Psoas muscle (tissue), 8 donors: ENCODE data around the gene AKAP7. TPM values are rescaled to one million over a fixed set of nuclear protein-coding genes. Genes with fewer than 3 reads are reported as not detected.

Experiments
- ATAC-seq, 4 donors: fragments of 200-7000 bp; cut with Tn5 transposase; one replicate each; pipeline ENCODE4 v1.9.1; 2020; ENCODE audit warnings: moderate library complexity in 3 of 4, mild to moderate bottlenecking in 2 of 4
- DNase-seq, 2 donors: peaks; one replicate each; pipeline ENCODE4 v3.0.0-alpha.2; 2020
- H3K27ac ChIP-seq: fragments of 200-600 bp; one replicate; pipeline ENCODE4 v1.8.0; 2022
- H3K27me3 ChIP-seq, 3 donors: fragments of 200-600 bp in 1 of 3; one replicate each; pipeline versions ENCODE4 v1.6.1 to v1.8.0; 2013 to 2022; ENCODE audit warnings: low read length in 2 of 3, mild to moderate bottlenecking in 2 of 3, moderate library complexity in 1 of 3; ENCODE audit not compliant: insufficient read depth in 3 of 3
- H3K36me3 ChIP-seq, 2 donors: fragments of 200-600 bp in 1 of 2; one replicate each; pipeline versions ENCODE4 v1.6.1 to v1.8.0; 2013 to 2022; ENCODE audit warnings: low read depth in 1 of 2, mild to moderate bottlenecking in 1 of 2, moderate library complexity in 1 of 2; ENCODE audit not compliant: insufficient read depth in 1 of 2
- H3K4me1 ChIP-seq: fragments of 200-600 bp; one replicate; pipeline ENCODE4 v1.8.0; 2022
- H3K4me3 ChIP-seq: fragments of 200-600 bp; one replicate; pipeline ENCODE4 v1.8.0; 2022; ENCODE audit warnings: mild to moderate bottlenecking
- H3K9me3 ChIP-seq: fragments of 200-600 bp; one replicate; pipeline ENCODE4 v1.8.0; 2022
- WGBS, 3 donors: extraction: QIAGEN DNeasy Blood & Tissue Kit; methylation state at CpG; one replicate each; pipeline versions ENCODE4 v1.1.6 to v1.1.7; 2013; 5-methylcytosine and 5-hydroxymethylcytosine counted together
- intact Hi-C, 2 donors: fragments of 100-400 bp; cut with DNase I; formaldehyde crosslinking; loops; one replicate each; pipeline versions ENCODE4 v1.11.0 to v1.14.2; 2022
- polyA plus RNA-seq, 3 donors: library from polyadenylated mRNA; stranded (reverse); fragments of 200-250 nt; gene quantifications; one replicate each; pipeline ENCODE4 v1.2.3, GENCODE V29; 2013
- total RNA-seq, 4 donors: library from RNA; stranded (reverse); fragmentation: NEBNext Ultra II Directional in 2 of 4; extraction: Animal tissue kit (Norgen Biotek cat#: 25700) in 2 of 4; gene quantifications; one replicate each; pipeline versions ENCODE4 v1.2.1 to v1.2.4, GENCODE V29; 2021 to 2023
- TF ChIP-seq, protein P1 (sequence below): fragments of 200-600 bp; IDR thresholded peaks from one replicate; pipeline ENCODE4 v1.8.0; 2022; ENCODE audit warnings: antibody characterized with exemption
- donor health status: healthy with polysubstance abuse.
- donor health status: DM: no; HTN: no; CAD: no; lungs with moderate emphysema.
- donor health status: Bipolar disorder and iron deficiency.
- donor health status: healthy.
- donor health status: DM: yes; HTN: yes; CAD: no.
- donor health status: DM: no; HTN: no; CAD: no.
- donor health status: DM: no; HTN: no; CAD: no.
- donor health status: DM: yes; HTN: yes; CAD: no.

Gene AKAP7
- total and polyA plus RNA-seq, 7 donors, result 1.3 to 11.5 (median 9.8) TPM

DNA sequence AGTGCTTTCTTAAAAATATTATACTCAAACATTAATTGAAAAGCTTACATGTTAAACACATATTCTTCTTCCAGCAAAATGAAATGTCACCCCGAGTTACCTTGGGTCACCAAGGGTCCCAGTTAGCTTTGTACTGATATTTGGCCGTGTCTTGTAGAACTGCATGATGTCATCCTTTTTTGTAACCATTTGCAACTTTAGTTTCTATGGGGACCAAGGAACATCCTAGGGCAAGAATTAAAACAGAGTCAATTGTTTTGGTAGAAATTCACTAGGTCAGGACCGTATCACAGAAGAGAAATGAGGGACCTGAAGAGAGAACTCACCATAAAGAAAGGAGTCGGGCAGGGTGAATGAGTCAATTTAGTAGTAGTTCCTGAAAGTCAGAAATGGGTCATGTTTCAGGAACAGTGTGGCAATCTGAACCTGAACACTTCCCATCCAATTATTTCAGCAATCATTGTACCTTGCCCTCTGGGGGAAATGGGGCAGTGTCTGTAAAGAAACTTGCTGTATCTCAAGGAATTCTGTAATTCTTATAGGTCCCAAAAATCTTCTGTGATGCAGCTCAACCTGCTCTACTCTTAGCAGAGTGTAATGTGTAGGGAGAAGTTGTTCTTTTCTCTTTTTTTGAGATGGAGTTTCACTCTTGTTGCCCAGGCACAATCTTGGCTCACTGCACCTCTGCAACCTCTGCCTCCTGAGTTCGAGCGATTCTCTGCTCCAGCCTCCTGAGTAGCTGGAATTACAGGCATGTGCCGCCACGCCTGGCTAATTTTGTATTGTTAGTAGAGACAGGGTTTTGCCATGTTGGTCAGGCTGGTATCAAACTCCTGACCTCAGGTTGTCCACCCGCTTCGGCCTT lies 5.3 kb upstream of the AKAP7 start:
- 46 to 57% (median 53%) methylated on average over 10 of the region's 10 CpGs for WGBS, 3 donors
- Histone ChIP-seq H3K36me3 (no peaks in the 10 kb centered on the region), H3K27ac (no peak overlapping the region), H3K4me1 (peaks cover 5% of the 10 kb centered on the region), H3K27me3 (no peaks in the 10 kb centered on the region), H3K9me3 (no peaks in the 10 kb centered on the region), H3K4me3 (no peak overlapping the region)
- TF ChIP-seq, protein P1, sequence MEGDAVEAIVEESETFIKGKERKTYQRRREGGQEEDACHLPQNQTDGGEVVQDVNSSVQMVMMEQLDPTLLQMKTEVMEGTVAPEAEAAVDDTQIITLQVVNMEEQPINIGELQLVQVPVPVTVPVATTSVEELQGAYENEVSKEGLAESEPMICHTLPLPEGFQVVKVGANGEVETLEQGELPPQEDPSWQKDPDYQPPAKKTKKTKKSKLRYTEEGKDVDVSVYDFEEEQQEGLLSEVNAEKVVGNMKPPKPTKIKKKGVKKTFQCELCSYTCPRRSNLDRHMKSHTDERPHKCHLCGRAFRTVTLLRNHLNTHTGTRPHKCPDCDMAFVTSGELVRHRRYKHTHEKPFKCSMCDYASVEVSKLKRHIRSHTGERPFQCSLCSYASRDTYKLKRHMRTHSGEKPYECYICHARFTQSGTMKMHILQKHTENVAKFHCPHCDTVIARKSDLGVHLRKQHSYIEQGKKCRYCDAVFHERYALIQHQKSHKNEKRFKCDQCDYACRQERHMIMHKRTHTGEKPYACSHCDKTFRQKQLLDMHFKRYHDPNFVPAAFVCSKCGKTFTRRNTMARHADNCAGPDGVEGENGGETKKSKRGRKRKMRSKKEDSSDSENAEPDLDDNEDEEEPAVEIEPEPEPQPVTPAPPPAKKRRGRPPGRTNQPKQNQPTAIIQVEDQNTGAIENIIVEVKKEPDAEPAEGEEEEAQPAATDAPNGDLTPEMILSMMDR, result no peak
- no peak for ATAC-seq
- intact Hi-C loops, result no loop called here
- DNase-seq, result no peak

DNA sequence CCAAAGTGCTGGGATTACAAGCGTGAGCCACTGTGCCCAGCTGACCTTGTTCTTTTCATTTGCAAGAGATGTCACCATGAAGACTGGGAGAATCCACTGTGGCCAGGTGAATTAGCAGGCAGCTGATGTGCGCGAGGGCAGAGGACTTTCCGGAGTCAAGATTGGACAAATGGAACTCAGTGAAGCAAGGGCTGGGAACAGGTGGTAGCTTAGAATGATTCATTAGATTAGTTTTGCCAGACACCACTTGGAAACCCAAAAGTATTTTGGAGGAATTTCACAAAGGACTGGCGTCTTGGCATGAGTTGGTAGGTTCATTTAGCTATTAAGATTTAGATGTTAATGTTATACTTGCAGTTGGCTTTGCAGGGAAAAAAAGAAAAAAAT lies 4.7 kb upstream of the AKAP7 start:
- H3K4me1 ChIP-seq, result peaks cover 7% of the 10 kb centered on the region
- WGBS, 3 donors, result 34 to 45% (median 36%) methylated on average over 5 of the region's 5 CpGs
- TF ChIP-seq, protein P1, result no peak
- intact Hi-C loops, result no loop called here
- no peaks in the 10 kb centered on the region for H3K36me3 ChIP-seq
- peak in 1 of 4 donors; percentile 37 for ATAC-seq
- no peaks in the 10 kb centered on the region for H3K9me3 ChIP-seq
- DNase-seq, result no peak
- no peak overlapping the region for H3K27ac ChIP-seq
- H3K27me3 ChIP-seq, result no peaks in the 10 kb centered on the region
- H3K4me3 ChIP-seq, result no peak overlapping the region

DNA sequence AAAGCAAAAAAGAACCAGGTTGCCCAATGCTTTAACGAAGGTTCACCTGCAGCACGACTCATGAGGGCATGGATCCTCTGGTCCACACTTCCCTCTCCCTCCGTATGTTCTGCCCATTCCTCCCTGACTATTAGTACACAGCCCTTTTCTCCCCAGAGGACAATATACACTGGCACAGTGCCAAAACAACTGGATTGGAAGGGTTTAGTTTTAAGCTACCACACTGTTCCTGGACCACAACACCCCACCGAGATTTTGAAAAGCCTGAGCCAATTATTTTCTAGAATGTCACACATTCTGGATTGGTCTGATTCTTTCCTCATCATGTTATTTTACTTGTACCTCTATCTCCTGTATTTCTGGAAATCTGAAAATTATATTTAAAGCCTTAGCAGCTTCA lies 2.9 kb upstream of the AKAP7 start:
- ATAC-seq (no peak), DNase-seq (no peak)
- intact Hi-C loops, result no loop called here
- H3K36me3 ChIP-seq, result no peaks in the 10 kb centered on the region
- 68 to 77% (median 68%) methylated on average over 4 of the region's 4 CpGs for WGBS, 3 donors
- no peaks in the 10 kb centered on the region for H3K27me3 ChIP-seq
- no peaks in the 10 kb centered on the region for H3K9me3 ChIP-seq
- no peak overlapping the region for H3K27ac ChIP-seq
- H3K4me3 ChIP-seq, result no peak overlapping the region
- TF ChIP-seq, protein P1, result no peak
- H3K4me1 ChIP-seq, result peaks cover 17% of the 10 kb centered on the region

DNA sequence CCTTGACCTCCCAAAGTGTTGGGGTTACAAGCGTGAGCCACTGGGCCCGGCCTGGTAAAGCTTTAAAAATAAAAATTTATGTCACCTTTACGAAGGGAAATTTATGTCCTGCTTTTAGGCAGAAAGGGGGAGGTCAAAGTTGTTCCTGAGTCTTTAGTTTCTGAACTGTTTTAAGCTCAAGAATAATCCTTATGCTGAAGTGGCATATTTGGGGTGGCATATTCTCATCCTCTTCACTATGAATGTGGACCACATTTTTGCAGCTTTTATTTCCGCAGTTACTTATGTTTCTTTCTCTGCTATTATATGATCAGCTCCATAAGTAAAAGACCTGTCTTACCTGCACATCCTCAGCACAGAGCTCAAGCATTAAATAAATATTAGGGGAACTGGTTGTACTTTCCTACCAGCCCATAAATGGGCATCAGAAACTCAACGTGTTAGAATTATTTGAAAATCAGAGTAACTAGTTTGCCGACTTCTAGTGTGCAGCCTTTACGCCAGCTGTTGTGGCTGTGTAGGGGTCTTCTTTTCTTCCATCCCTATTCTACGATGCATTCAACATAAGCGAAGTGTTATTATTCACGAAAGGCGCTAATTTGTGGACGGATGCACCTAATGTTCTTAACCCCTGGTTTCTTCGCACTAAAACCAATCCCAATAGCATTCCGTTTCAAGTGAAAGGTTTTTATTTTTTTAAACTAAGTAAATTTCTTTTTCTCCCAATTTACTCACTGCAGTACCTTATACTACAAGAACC lies 867 bp upstream of the AKAP7 start:
- Histone ChIP-seq H3K9me3 (no peaks in the 10 kb centered on the region), H3K27me3 (no peaks in the 10 kb centered on the region), H3K36me3 (no peaks in the 10 kb centered on the region), H3K27ac (peak overlapping the region; percentile 92), H3K4me1 (peaks cover 19% of the 10 kb centered on the region), H3K4me3 (peak overlapping the region; percentile 96)
- ATAC-seq, result no peak
- TF ChIP-seq, protein P1, result no peak
- DNase-seq, result no peak
- intact Hi-C loops, result no loop called here
- 77 to 84% (median 79%) methylated on average over 14 of the region's 14 CpGs for WGBS, 3 donors
